Measurements from ENCODE around the gene MCRIP1.

The MCRIP1 gene

DNA sequence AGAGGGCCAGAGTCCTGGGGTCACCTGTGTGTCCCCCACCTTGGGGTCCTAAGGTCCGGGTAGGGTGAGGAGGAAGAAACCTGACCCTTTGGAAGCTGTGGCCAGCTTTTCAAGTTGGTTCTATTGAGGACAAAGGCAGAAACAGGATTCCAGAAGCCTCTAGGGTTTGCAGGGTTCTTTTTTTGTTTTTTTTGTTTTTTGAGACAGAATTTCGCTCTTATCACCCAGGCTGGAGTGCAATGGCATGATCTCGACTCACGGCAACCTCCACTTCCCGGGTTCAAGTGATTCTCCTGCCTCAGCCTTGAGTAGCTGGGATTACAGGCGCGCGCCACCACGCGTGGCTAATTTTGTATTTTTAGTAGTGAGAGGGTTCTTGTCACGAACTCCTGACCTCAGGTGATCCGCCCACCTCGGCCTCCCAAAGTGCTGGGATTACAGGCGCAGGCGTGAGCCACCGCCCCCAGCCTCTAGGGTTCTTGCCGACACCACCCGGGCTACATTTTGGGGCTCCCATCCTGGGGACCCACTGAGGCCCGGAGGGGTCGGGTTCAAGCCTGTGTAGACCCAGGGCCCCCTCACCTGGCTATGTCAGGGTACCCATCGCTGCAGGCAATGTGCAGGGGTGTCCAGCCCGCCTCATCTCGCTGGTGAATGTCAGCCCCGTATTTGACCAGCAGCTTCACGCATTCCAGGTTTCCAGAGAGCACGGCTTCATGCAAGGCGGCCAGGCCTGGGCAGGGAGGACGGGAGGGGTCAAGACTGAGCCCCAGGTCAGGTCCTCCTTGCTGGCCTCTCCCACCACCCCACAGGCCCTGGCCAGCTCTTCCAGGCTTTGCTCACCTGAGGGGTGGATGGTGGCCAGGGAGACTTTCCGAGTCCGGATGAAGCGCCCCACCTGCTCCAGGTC, 1.1 kb upstream of the MCRIP1 start:
- TF ChIP-seq, protein P1, sequence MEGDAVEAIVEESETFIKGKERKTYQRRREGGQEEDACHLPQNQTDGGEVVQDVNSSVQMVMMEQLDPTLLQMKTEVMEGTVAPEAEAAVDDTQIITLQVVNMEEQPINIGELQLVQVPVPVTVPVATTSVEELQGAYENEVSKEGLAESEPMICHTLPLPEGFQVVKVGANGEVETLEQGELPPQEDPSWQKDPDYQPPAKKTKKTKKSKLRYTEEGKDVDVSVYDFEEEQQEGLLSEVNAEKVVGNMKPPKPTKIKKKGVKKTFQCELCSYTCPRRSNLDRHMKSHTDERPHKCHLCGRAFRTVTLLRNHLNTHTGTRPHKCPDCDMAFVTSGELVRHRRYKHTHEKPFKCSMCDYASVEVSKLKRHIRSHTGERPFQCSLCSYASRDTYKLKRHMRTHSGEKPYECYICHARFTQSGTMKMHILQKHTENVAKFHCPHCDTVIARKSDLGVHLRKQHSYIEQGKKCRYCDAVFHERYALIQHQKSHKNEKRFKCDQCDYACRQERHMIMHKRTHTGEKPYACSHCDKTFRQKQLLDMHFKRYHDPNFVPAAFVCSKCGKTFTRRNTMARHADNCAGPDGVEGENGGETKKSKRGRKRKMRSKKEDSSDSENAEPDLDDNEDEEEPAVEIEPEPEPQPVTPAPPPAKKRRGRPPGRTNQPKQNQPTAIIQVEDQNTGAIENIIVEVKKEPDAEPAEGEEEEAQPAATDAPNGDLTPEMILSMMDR (IDR thresholded peaks at IDR 0.05; ENCODE audit: low read depth, low read length), result no peak
- in situ Hi-C loops (cut with HindIII; ENCODE audit: low sequenced_read_pairs), result no loop called here
- H3K4me3 ChIP-seq (ENCODE audit: low read depth, low read length), result peak overlapping the region; percentile 76
- no peak for DNase-seq (ENCODE audit: low read depth, low spot score)

DNA sequence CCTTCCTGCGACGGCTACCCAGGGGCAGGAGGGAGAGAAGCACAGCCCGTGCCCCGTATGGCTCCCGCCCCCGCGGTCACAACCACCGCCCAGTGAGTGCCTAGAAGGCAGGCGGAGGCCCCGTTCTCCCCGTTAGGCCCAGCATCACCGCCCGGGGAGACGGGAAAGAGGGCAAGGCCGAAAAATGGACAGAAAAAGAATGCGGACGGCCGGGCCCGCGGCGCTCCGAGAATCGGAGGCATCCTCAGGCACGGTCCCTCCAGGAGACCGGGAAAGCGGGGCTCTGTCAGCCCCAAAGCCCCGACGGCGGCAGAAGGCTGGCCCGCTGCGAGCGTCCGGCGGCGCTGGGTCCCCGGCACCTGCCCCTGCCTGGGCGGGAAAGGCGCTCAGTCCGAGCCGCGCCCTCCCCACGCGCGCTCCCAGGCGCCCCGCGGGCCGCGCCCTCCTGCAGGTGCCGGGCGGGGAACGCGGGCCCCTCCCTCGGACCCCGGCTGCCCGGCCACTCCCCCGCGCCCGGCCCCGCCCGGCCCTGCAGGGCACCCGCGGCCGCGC, 407 bp downstream of the MCRIP1 start:
- TF ChIP-seq, protein P1 (IDR thresholded peaks at IDR 0.05; ENCODE audit: low read depth, low read length), result no peak
- H3K4me3 ChIP-seq (ENCODE audit: low read depth, low read length), result peak overlapping the region; percentile 76
- DNase-seq (ENCODE audit: low read depth, low spot score), result peak; percentile 29
- in situ Hi-C loops (cut with HindIII; ENCODE audit: low sequenced_read_pairs), result no loop called here

GRCh38 chr17:81831957-81832607, 1.0 kb downstream of the MCRIP1 start:
- TF ChIP-seq, protein P1 (IDR thresholded peaks at IDR 0.05; ENCODE audit: low read depth, low read length), result no peak
- peak overlapping the region; percentile 76 for H3K4me3 ChIP-seq (ENCODE audit: low read depth, low read length)
- in situ Hi-C loops (cut with HindIII; ENCODE audit: low sequenced_read_pairs), result no loop called here
- peak; percentile 12 for DNase-seq (ENCODE audit: low read depth, low spot score)

DNA sequence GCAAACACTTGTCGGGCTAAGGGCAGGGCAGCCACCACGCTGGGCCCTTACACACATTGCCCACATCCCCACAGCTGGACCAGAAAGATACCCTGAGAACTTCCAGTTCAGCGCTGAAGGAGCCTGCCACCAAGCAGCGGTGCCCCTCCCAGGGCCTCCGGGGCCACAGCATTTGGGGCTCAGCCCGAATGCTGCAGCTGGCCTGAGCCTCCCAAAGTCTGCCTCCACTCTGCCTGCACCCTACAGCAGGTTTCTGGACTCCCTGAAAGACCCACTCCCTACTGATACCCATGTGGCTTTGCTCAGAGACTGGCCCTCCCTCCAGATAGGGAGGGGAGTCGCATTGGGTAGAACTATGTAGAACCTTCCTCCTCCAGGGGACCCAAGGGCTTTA, 1.5 kb downstream of the MCRIP1 start:
- in situ Hi-C loops (cut with HindIII; ENCODE audit: low sequenced_read_pairs), result no loop called here
- TF ChIP-seq, protein P1 (IDR thresholded peaks at IDR 0.05; ENCODE audit: low read depth, low read length), result no peak
- DNase-seq (ENCODE audit: low read depth, low spot score), result no peak
- no peak overlapping the region for H3K4me3 ChIP-seq (ENCODE audit: low read depth, low read length)

GRCh38 chr17:81829858-81830257, 3.2 kb downstream of the MCRIP1 start:
- TF ChIP-seq, protein P1 (IDR thresholded peaks at IDR 0.05; ENCODE audit: low read depth, low read length), result no peak
- in situ Hi-C loops (cut with HindIII; ENCODE audit: low sequenced_read_pairs), result no loop called here
- no peak for DNase-seq (ENCODE audit: low read depth, low spot score)
- H3K4me3 ChIP-seq (ENCODE audit: low read depth, low read length), result no peak overlapping the region

GRCh38 chr17:81828656-81829055, 4.4 kb downstream of the MCRIP1 start:
- DNase-seq (ENCODE audit: low read depth, low spot score), result no peak
- no peak overlapping the region for H3K4me3 ChIP-seq (ENCODE audit: low read depth, low read length)
- TF ChIP-seq, protein P1 (IDR thresholded peaks at IDR 0.05; ENCODE audit: low read depth, low read length), result no peak
- in situ Hi-C loops (cut with HindIII; ENCODE audit: low sequenced_read_pairs), result no loop called here
